HG03066 (cell line): Measurements from ENCODE around the gene EXOC3L1.

ENCODE experiments used
- ATAC-seq: cut with Tn5 transposase; IDR thresholded peaks from one replicate; pipeline ENCODE4 v1.9.1; 2021; ENCODE audit warnings: low read depth; ENCODE audit not compliant: unreplicated experiment

EXOC3L1 gene

GRCh38 chr16:67166598-67167168 is 23.3 kb downstream of the EXOC3L1 start:
- no peak for ATAC-seq

- ATAC-seq: no peak
Measured at GRCh38 chr16:67166110-67166547, 23.8 kb downstream of the EXOC3L1 start.

- ATAC-seq: no peak
Measured at GRCh38 chr16:67165121-67166078, 24.5 kb downstream of the EXOC3L1 start.

GRCh38 chr16:67164599-67165061 is 25.3 kb downstream of the EXOC3L1 start, which contains the start of gene HSF4:
Gene HSF4, plus strand, starts transcription at chr16:67164745. Its CDS starts 67 bp downstream, at chr16:67164812.
- ATAC-seq: no peak

- no peak for ATAC-seq
Measured at GRCh38 chr16:67163999-67164558, 25.9 kb downstream of the EXOC3L1 start.

GRCh38 chr16:67163164-67163998 is 26.6 kb downstream of the EXOC3L1 start:
- no peak for ATAC-seq

GRCh38 chr16:67162506-67163163 is 27.3 kb downstream of the EXOC3L1 start:
- ATAC-seq: no peak

GRCh38 chr16:67161595-67162058 is 28.3 kb downstream of the EXOC3L1 start:
- ATAC-seq: no peak

- ATAC-seq: peak; percentile 34
Measured at GRCh38 chr16:67158637-67159600, 31.0 kb downstream of the EXOC3L1 start.

- no peak for ATAC-seq
Measured at GRCh38 chr16:67157892-67158635, 31.9 kb downstream of the EXOC3L1 start.

- no peak for ATAC-seq
Measured at GRCh38 chr16:67157106-67157748, 32.7 kb downstream of the EXOC3L1 start.

- ATAC-seq: no peak
Measured at GRCh38 chr16:67156143-67156844, 33.6 kb downstream of the EXOC3L1 start.

- no peak for ATAC-seq
Measured at GRCh38 chr16:67155295-67156142, 34.4 kb downstream of the EXOC3L1 start.

- no peak for ATAC-seq
Measured at GRCh38 chr16:67154578-67155294, 35.2 kb downstream of the EXOC3L1 start.

GRCh38 chr16:67151431-67152097 is 38.4 kb downstream of the EXOC3L1 start:
- no peak for ATAC-seq
